ENCODE data around the gene CEP126. TPM values are rescaled to one million over a fixed set of nuclear protein-coding genes. Genes with fewer than 3 reads are reported as not detected.
"Not testable (repeated sequence)": the region's sequence is repeated elsewhere in the genome, so short reads cannot be mapped to it uniquely, and the experiment has no call there.

CEP126 gene
- polyA plus RNA-seq, 5 donors = 8.2 to 18.3 (median 15.2) TPM

DNA sequence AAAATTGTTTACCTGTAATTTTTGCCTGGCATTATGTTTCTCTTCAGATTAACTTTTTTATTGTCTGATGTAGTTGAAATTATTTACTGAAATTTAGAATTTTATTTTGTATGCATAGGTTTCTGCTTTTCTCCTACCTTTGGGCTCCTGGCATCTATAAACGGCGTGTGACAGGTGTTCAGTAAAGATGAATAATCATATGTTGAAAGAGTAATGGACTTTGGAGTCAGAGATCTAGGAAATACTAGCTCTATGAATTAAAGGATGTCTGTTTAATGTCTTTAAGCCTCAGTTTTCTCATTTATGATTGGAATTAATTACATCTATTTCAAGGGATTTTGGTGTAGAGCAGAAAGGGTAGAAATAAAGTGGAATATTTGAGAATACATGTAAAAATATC lies 8.7 kb downstream of the CEP126 start:
- DNase-seq = no peak

DNA sequence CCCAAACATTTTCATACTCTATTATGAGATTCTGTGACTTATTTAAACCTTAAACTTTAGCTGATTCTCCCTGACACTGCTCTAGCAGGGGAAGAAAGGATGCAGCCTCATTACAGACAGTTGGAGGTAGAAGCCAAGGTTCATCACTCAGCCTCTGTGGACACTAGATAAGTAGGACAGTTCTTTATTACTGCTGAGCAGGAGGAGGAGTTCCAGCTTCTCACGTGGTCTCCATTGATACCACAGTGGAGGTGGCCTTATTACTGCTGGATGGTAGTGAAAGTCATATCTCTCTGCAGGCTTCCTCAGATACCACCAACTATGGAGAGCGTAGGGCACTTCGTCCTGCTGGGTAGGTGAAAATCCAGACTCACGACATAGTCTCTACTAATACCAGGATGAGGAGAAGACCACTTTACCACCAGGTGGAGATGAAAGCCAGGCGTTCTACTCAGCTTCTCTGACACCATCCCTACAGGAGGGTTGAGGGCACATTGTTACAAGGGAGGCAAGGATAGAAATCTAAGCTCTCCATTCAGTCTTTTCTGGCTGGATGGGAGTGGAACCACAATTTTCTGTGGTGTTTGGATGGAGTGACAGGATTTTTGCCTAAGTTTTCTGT lies 14.6 kb downstream of the CEP126 start:
- no peak for DNase-seq

GRCh38 chr11:101931692-101932091 lies 16.9 kb downstream of the CEP126 start:
- no peak for DNase-seq

GRCh38 chr11:101940901-101941520 lies 26.2 kb downstream of the CEP126 start:
- DNase-seq = no peak

DNA sequence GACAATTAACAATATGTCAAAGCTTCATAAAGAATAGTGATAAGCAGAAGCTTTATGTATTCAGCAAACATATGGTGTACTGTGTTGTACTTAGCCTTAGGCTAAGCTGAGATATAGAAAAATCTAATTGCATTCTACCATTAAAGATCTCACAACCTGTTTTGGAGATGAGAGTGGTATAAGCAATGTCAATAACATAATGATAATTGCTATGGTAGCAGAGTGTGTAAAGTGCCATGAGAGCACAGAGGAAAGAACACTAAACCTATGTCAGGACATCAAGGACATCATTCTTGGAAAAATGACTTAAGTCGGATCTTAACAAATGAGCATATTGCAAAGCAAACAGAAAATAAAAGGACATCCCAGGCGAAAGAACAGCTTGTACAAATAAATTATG lies 30.1 kb downstream of the CEP126 start:
- no peak for DNase-seq

DNA sequence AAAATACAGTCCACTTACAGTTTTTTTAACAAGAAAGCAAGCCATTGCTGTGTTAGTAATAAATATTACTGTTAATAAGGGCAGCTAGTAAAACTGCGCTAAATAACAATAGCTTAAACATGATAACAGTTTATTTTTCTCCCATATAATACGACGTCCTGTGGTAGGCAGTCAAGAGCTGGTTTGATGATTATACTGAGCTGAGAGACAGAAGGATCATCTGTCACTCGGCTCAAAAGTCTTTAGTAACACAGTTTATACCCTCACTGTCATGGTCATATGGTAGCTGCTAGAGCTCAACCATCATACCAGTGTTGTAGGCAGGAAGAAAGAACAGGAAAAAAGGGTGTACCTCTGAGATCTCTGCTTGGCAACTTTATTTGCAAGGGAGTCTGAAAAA lies 30.6 kb downstream of the CEP126 start:
- DNase-seq = no peak

- DNase-seq = no peak
These were observed 34.9 kb downstream of the CEP126 start for GRCh38 chr11:101949680-101950220.

DNA sequence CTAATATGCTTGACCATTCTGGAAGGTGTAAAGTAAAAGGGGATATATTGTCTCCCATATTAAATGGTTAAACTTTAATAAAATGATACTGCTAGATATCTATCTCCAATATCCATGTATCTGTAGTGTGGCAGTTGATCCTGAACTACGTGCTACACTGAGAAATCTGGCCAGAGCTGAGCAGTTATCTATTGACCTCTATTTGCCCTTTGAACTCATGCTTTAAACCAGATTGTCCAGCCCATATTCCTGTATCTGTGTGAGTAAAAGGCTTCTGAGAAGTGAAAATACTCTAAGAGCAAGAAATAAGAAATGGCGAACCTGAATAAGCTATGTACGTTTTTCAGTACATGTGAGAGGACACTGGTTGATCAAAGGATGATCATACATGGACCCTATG lies 40.5 kb downstream of the CEP126 start:
- DNase-seq = no peak

GRCh38 chr11:101955701-101956100 lies 40.9 kb downstream of the CEP126 start:
- no peak for DNase-seq

DNA sequence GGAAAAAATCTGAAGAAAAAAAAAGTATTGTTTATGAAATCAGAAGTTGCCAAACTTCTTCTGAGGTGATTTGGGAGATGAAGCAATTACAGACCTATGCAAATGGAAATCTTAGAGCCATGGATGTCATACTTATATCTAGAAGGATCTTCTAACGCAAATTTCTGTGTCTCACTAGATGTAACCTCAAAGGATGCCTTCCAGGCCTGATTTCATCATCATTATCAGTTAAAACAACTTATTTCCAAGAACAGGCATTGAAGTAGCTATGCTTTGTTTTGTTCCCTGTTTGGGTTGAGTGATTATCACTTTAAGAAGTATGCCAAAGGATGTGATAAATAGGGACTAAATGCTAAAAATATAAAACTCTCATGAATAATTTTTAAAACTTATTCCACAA lies 45.4 kb downstream of the CEP126 start:
- DNase-seq = no peak

- not testable (repeated sequence) for DNase-seq
These were observed 49.4 kb downstream of the CEP126 start for GRCh38 chr11:101964200-101964599.

GRCh38 chr11:101974255-101974654 lies 59.4 kb downstream of the CEP126 start:
- DNase-seq = no peak

- DNase-seq = no peak
These were observed 60.0 kb downstream of the CEP126 start for GRCh38 chr11:101974771-101975170.

GRCh38 chr11:101975734-101976133 lies 60.9 kb downstream of the CEP126 start:
- no peak for DNase-seq

DNA sequence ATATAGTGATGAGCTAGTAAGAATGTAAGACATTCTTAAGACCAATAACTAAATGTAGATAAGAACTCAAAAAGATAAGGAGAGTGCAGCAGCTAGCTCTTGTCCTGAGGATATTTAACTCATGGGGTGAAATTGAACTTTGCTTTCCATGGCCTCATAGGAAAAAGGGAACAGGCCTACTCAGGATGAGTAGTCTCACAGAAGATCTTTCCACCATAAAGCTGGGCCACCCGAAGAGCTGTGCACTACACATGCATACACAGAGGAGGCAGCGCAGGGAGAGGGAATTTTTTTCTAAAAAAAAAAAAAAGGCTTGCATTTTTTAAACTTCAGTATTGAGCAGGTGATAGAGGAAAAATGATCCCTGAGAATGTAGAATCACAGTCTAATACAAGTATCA lies 72.6 kb downstream of the CEP126 start:
- DNase-seq = no peak

- no peak for DNase-seq
These were observed 78.4 kb downstream of the CEP126 start for GRCh38 chr11:101993172-101993571.

DNA sequence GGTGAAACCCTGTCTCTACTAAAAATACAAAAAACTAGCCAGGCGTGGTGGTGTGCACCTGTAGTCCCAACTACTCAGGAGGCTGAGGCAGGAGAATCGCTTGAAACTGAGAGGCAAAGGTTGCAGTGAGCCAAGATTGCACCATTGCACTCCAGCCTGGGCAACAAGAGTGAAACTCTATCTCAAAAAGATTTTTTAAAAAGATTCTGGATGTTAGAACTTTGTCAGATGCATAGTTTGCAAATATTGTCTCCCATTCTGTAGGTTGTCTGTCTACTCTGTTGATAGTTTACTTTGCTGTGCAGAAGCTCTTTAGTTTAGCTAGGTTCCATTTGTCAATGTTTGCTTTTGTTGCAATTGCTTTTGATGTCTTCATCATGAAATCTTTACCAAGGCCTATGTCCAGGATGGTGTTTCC lies 79.3 kb downstream of the CEP126 start:
- not testable (repeated sequence) for DNase-seq

GRCh38 chr11:101996111-101996510 lies 81.3 kb downstream of the CEP126 start:
- DNase-seq = no peak

GRCh38 chr11:102001657-102002338 lies 87.0 kb downstream of the CEP126 start:
- no peak for DNase-seq

DNA sequence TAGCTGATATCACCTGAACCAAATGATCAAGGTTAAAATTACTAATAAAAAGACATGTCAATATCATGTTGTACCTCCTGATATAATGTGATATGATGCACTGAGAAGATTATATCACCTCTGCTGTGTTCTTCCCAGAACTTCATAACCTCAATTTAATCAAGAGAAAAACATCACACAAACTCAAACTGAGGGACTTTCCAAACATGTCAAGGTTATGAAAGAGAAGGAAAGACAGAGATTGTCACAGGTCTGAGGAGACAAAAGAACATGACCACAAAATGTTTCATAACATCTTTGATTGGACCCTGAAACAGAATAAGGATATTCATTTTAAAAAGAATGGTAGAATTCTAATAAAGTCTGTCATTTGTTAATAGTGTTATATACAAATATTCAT lies 89.4 kb downstream of the CEP126 start:
- DNase-seq = no peak

GRCh38 chr11:102005306-102005705 lies 90.5 kb downstream of the CEP126 start:
- DNase-seq = no peak

DNA sequence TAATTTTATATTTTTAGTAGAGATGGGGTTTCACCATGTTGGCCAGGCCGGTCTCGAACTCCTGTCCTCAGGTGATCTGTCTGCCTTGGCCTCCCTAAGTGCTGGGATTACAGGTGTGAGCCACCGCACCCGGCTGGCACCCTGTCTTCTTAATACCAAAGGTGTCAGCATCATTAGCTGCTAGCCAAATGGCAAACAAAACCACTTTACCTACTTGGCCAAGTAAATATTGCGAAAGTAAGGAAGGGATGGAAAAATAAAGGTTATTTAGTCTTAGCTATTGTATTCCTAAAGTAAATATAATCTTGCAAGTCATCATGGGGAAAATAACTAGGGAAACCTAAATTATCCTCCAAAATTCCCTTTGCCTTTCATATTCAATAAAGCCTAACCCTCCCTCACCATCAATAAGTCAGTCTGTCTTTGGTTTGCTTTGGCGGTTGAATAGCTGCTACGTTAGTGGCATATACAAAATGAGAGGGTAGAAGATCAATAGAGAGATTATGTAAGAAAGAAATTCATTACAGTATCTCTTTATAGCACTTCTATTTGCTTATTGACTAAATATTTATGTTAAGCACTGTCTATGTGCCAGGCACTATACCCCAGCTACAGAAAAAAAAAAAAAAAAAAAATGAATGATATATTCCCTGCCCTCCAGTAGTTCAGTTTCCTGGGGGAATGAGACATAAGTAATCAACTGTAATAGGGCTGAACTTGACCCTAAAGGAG lies 92.2 kb downstream of the CEP126 start:
- no peak for DNase-seq

Data from right lung (tissue), 5 donors.